Osteoblast (primary cell): Measurements from ENCODE around the gene MAT2A. TPM values are rescaled to one million over a fixed set of nuclear protein-coding genes. Genes with fewer than 3 reads are reported as not detected.

ENCODE experiments used
- DNase-seq: peaks from one replicate; pipeline ENCODE4 v3.0.0; 2011; ENCODE audit warnings: low spot score, mixed read lengths; ENCODE audit not compliant: insufficient read length; ENCODE audit errors: missing footprints
- H2AFZ ChIP-seq: 2 replicates; pipeline ENCODE4 v1.6.0; 2011; ENCODE audit warnings: mild to moderate bottlenecking, low read length
- H3K27ac ChIP-seq: 2 replicates; pipeline ENCODE4 v1.5.1; 2011; ENCODE audit warnings: mild to moderate bottlenecking, low read depth, low read length, moderate library complexity
- H3K27me3 ChIP-seq: 2 replicates; pipeline ENCODE4 v1.6.0; 2012; ENCODE audit warnings: mild to moderate bottlenecking, control low read depth, inconsistent platforms, low read length, moderate library complexity; ENCODE audit not compliant: insufficient read depth
- H3K36me3 ChIP-seq: 2 replicates; pipeline ENCODE4 v1.5.1; 2011; ENCODE audit warnings: mild to moderate bottlenecking, low read length, control low read depth, moderate library complexity; ENCODE audit not compliant: insufficient read depth
- H3K4me1 ChIP-seq: 2 replicates; pipeline ENCODE4 v1.5.1; 2011; ENCODE audit warnings: mild to moderate bottlenecking, low read length, control low read depth, moderate library complexity; ENCODE audit not compliant: insufficient read depth
- H3K4me2 ChIP-seq: 2 replicates; pipeline ENCODE4 v1.6.0; 2011; ENCODE audit warnings: mild to moderate bottlenecking, low read length; ENCODE audit not compliant: insufficient read depth
- H3K4me3 ChIP-seq: fragments of 200-600 bp; sonication (generic); 3 replicates; pipeline ENCODE4 v1.5.1; 2012; ENCODE audit warnings: mild to moderate bottlenecking, low read length, inconsistent platforms; ENCODE audit not compliant: insufficient read depth
- H3K79me2 ChIP-seq: 2 replicates; pipeline ENCODE4 v1.6.0; 2012; ENCODE audit warnings: mild to moderate bottlenecking, low read length, control low read depth, inconsistent platforms; ENCODE audit not compliant: insufficient read depth
- H3K9me3 ChIP-seq: 2 replicates; pipeline ENCODE4 v1.5.1; 2011; ENCODE audit warnings: low read depth, low read length, control low read depth
- H4K20me1 ChIP-seq: 2 replicates; pipeline ENCODE4 v1.6.0; 2012; ENCODE audit warnings: mild to moderate bottlenecking, low read length, control low read depth; ENCODE audit not compliant: insufficient read depth
- total RNA-seq: library from RNA; depleted of rRNA; stranded (reverse); fragments of >200 nt; gene quantifications from 2 replicates; pipeline ENCODE4 v1.2.3, GENCODE V29; 2012
- TF ChIP-seq, protein P1 (sequence below): IDR thresholded peaks from 2 replicates; pipeline ENCODE4 v1.5.1; 2011; ENCODE audit warnings: mild to moderate bottlenecking, low read depth, low read length, moderate library complexity; ENCODE audit errors: extremely low read depth

Gene MAT2A
- total RNA-seq, 1 donor: 124 TPM

DNA sequence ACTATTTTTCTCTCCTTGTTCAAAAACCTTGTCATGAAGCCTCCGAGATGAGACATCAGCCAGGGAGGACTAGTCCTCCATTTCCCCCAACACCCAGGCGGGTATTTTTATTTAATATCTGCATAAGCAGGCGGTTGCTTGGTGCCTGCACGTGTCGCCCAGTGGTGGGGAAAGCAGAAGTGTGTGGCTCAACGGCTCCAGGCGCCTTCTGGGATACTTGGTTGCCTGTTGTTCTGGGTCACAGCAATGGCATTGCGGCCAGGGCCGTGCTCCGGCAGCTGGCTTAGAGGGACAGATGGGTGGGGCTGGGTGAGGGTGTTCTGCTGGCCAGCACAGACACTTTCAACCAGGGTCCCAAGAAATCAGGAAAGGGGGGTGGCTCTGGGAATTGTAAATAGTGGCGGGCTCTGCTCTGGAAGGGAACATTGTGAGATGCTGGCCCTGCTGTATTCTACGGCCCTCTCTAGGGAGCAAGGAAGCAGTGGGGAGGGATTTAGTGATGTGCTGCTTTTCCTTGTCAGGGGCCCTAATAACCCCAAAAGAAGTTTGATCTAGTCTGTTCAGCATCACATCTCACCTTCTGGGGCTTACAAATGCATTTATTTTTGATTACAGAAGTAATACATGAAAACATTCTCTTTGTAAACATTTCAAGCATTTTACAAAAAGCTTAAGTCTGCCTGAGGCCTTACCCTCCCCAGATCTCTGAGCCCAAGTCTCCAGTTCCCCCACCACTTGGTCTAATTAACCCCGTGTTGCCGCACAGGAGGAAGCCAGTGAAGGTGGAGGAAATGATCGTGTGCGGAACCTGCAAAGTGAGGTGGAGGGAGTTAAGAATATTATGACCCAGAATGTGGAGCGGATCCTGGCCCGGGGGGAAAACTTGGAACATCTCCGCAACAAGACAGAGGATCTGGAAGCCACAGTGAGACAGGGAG lies 39.5 kb downstream of the MAT2A start:
- Histone ChIP-seq H4K20me1 (no peaks in the 10 kb centered on the region), H3K4me2 (no peak overlapping the region), H2AFZ (peak overlapping the region; percentile 15), H3K36me3 (no peaks in the 10 kb centered on the region), H3K9me3 (no peaks in the 10 kb centered on the region), H3K27me3 (peaks cover 3% of the 10 kb centered on the region), H3K79me2 (no peaks in the 10 kb centered on the region), H3K27ac (no peak overlapping the region), H3K4me3 (no peak overlapping the region), H3K4me1 (no peaks in the 10 kb centered on the region)
- DNase-seq: peak; percentile 39
- TF ChIP-seq, protein P1, sequence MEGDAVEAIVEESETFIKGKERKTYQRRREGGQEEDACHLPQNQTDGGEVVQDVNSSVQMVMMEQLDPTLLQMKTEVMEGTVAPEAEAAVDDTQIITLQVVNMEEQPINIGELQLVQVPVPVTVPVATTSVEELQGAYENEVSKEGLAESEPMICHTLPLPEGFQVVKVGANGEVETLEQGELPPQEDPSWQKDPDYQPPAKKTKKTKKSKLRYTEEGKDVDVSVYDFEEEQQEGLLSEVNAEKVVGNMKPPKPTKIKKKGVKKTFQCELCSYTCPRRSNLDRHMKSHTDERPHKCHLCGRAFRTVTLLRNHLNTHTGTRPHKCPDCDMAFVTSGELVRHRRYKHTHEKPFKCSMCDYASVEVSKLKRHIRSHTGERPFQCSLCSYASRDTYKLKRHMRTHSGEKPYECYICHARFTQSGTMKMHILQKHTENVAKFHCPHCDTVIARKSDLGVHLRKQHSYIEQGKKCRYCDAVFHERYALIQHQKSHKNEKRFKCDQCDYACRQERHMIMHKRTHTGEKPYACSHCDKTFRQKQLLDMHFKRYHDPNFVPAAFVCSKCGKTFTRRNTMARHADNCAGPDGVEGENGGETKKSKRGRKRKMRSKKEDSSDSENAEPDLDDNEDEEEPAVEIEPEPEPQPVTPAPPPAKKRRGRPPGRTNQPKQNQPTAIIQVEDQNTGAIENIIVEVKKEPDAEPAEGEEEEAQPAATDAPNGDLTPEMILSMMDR: no peak

DNA sequence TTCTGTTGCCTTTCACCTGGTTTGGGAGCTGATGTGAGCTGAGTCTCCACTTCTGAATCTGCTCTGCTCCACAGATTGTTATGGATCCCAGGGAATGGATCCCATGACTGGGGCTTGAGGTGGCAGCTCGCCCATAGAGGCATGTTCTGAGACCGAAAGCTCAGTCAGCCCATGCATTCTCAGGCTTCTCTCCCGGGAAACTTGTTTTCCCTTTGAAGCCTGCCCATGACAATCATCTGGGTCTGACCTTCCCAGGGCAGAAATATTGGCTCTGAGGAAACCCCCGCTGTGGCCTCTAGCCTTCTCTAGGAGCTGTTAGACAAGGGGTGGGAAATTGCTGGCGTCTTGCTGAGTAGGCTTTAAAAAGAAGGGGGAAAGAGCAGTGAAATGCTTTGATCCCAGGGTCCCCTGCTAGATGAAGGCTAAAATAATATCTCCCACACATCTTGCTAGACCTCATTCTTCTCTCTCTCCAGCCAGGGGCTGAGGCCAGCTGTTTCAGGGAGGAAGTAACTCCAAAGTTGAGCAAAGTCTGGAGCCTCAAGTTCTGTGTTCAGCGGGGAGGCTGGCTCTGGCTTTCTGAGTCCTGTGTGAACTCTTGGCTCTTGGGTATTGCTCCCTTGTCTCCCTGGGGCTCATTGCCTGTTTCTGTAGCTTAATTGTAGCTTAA lies 40.4 kb downstream of the MAT2A start:
- Histone ChIP-seq H3K9me3 (no peaks in the 10 kb centered on the region), H3K27me3 (peaks cover 3% of the 10 kb centered on the region), H3K36me3 (no peaks in the 10 kb centered on the region), H4K20me1 (no peaks in the 10 kb centered on the region), H3K4me2 (no peak overlapping the region), H3K4me1 (peaks cover 3% of the 10 kb centered on the region), H3K4me3 (no peak overlapping the region), H2AFZ (peak overlapping the region; percentile 18), H3K79me2 (no peaks in the 10 kb centered on the region), H3K27ac (no peak overlapping the region)
- TF ChIP-seq, protein P1: no peak
- DNase-seq: peak; percentile 72

DNA sequence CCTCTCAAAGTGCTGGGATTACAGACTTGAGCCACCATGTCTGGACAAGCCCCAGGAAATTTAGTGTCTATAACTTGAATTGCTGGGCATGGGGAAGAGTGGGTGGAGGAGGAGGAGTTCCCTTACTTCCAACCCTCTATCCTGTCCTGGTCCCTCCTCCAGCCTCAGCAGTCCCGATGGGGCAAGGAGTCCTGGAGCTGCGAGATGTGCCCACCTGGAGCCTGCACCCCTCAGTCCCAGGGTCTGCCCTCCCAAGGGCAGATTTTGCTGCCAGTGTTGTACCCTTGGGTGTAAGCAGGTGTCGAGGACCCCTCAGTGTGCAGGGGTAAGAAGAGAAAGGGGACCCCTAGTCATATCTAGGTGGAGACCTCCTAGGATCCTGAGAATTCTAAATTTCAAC lies 41.2 kb downstream of the MAT2A start:
- TF ChIP-seq, protein P1: no peak

DNA sequence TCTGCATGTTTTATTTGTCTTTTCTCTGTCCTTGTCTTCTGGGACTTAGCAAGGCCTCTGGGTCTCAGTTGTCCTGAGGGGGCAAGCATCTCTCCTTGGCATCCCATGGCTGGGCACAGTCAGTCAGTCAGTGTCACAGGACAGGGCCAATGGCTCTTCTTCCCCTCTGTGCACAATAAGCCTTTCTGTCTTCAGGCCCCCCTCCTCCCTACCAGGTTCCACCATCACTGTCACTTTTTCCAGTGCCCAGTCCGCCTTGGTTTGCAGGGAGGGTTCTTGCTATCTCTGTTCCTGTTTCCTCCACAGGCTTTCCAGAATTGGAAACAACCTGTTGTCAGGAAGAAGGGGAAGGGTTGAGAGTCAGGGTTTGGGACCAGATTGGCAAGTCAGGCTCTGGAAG lies 43.5 kb downstream of the MAT2A start:
- H3K36me3 ChIP-seq: no peaks in the 10 kb centered on the region
- H3K27me3 ChIP-seq: peaks cover 3% of the 10 kb centered on the region
- H2AFZ ChIP-seq: no peak overlapping the region
- H3K4me1 ChIP-seq: peaks cover 20% of the 10 kb centered on the region
- no peak overlapping the region for H3K4me2 ChIP-seq
- peak; percentile 56 for DNase-seq
- no peak overlapping the region for H3K4me3 ChIP-seq
- H3K27ac ChIP-seq: no peak overlapping the region
- peaks cover 7% of the 10 kb centered on the region for H3K79me2 ChIP-seq
- TF ChIP-seq, protein P1: no peak
- H4K20me1 ChIP-seq: no peaks in the 10 kb centered on the region
- H3K9me3 ChIP-seq: no peaks in the 10 kb centered on the region

More for the DNA sequence above, 41.2 kb downstream of the MAT2A start:
- Histone ChIP-seq H2AFZ (no peak overlapping the region), H3K36me3 (no peaks in the 10 kb centered on the region), H3K4me1 (peaks cover 10% of the 10 kb centered on the region), H3K4me3 (no peak overlapping the region), H4K20me1 (no peaks in the 10 kb centered on the region), H3K4me2 (no peak overlapping the region), H3K27ac (no peak overlapping the region), H3K9me3 (no peaks in the 10 kb centered on the region), H3K27me3 (peaks cover 3% of the 10 kb centered on the region), H3K79me2 (peaks cover under 1% of the 10 kb centered on the region)
- peak; percentile 74 for DNase-seq
